ENCODE results near the gene HS6ST1.

Gene HS6ST1

DNA sequence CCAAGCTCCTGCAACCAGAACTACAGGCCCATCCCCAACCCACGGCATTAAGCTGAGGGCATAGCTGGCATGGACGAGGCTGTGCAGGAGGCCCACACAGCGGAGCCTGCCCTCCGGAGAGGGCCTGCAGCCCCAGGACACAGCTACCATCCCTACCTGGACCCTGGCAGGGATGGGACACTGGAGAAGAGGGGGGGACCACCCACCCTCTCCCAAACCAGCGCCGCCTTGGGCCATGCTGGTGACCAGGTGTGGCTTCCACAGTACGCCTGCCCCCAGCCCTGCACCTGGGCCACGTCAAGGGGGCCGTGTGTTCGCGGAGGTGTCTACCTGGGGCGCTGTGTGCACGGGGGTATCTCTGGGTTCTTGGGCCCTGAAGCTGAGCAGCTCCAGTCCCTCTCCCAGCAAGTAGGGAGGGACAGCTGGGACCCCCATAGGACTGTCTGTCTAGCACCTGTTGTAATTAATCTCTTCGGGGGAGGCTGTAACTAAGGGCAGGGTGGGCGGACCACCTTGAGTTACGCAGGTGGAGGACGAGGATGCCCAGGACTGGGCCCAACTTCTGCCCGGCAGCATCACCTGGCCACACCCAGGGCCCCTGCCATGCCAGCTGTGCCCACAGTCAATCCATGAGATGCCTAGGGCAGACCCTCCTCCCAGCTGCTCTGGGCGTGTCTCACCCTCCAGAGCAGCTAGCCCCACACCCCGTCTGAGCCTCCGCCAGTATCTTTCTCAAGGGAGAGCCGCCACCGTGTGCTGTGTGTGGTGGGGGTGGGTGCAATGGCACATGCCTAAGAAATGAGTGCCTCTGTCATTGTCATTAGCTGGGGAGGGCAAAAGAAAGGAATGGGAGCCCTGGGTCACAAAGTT is 18.3 kb downstream of the HS6ST1 start:
- H3K4me3 ChIP-seq (ENCODE audit: low read depth, low read length): no peak overlapping the region
- TF ChIP-seq, protein P1, sequence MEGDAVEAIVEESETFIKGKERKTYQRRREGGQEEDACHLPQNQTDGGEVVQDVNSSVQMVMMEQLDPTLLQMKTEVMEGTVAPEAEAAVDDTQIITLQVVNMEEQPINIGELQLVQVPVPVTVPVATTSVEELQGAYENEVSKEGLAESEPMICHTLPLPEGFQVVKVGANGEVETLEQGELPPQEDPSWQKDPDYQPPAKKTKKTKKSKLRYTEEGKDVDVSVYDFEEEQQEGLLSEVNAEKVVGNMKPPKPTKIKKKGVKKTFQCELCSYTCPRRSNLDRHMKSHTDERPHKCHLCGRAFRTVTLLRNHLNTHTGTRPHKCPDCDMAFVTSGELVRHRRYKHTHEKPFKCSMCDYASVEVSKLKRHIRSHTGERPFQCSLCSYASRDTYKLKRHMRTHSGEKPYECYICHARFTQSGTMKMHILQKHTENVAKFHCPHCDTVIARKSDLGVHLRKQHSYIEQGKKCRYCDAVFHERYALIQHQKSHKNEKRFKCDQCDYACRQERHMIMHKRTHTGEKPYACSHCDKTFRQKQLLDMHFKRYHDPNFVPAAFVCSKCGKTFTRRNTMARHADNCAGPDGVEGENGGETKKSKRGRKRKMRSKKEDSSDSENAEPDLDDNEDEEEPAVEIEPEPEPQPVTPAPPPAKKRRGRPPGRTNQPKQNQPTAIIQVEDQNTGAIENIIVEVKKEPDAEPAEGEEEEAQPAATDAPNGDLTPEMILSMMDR (IDR thresholded peaks at IDR 0.05; ENCODE audit: low read depth, low read length): no peak

DNA sequence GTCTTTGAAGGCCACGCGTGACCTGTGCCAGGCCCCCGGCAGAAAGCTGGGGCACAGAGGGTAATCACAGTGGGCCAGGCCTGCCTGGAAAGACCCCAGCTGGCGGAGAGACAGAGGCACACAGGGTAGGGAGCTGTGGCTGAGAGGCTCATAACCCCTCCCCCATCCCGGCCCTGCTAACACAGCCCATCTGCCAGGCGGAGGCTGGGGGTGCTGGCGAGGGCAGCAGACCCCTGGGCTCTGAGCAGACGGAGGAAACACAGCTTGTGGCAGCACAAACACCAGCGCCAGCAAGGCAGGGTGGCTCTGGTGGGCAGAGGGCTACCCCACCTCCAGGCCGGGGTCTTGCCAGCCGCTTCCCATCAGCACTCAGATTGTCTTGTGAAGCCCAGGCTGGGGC is 19.0 kb downstream of the HS6ST1 start:
- TF ChIP-seq, protein P1 (IDR thresholded peaks at IDR 0.05; ENCODE audit: low read depth, low read length): no peak
- H3K4me3 ChIP-seq (ENCODE audit: low read depth, low read length): no peak overlapping the region

DNA sequence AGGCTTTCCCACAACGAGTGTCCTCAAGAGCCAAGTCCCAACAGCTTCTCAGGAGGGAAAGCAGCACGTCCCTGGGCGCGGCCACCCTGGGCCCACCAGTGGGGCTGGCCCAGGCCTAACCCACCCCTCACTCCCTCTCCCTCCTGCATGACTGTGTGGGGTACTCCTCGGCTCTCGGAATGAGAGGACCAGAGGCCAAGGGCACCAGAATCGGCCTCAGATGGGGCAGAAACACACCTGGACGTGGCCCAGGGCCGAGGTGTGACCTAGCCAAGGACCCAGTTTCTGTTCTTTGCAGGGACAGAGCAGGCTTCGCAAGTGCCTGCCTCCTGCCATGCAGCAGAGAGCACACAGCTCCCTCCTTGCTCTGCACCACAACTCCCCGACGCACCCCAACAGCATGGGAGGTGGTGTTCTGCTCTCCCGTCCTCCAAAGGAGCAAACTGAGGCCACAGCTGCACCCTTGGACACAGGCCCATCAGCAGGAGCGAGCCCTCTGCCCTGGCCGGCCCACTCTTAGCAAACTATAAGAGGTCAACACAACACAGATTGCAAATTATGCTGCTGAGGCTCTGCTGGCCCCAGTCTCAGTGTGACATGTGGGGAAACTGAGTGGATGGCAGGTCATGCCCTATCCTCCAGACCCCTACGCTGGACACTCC is 19.7 kb downstream of the HS6ST1 start:
- TF ChIP-seq, protein P1 (IDR thresholded peaks at IDR 0.05; ENCODE audit: low read depth, low read length): no peak

DNA sequence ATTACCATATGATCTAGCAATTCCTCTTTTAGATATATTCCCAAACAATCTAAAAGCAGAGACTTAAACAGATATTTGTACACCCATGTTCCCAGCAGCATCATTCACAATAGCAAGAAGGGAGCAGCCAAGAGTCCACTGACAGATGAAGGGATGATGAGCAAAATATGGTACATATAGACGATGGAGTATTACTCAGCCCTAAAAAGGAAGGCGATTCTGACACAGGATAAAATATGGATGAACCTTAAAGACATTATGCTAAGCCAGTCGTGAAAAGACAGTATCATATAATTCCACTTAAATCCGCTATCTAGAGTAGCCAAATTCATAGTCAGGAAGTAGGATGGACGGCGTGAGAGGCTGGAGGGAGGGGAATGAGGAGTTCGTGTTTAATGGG is 20.4 kb downstream of the HS6ST1 start:
- no peak overlapping the region for H3K4me3 ChIP-seq (ENCODE audit: low read depth, low read length)
- TF ChIP-seq, protein P1 (IDR thresholded peaks at IDR 0.05; ENCODE audit: low read depth, low read length): no peak

More for the DNA sequence above, 19.7 kb downstream of the HS6ST1 start:
- no peak overlapping the region for H3K4me3 ChIP-seq (ENCODE audit: low read depth, low read length)

DNA sequence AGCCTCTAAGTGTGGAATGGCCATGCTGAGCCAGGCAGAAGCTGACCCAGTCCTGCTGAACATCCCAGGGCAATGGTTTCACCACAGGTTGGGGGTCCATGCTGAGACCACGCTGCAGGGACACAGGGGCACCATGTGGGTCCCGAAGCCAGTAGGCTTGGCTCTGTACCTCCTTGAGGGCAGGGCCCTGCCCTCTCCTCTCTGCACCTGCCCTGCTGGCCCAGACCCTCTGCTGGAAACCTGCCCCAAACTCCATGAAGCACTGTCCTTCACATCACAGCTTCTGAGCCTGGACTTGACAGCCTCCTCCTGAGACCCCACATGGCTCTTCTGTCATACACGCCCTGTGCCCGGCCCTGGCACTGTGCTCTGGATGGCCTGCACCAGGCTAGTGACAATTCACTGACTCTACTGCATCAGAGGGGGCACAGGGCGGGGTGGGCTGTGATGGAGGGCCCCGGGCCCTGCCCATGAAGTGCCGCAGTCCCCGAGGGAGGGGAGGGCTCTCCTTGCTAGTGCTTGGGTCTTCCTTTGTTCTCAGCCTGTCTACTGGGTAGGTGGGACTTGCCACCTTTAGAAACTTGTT is 24.7 kb downstream of the HS6ST1 start:
- no peak overlapping the region for H3K4me3 ChIP-seq (ENCODE audit: low read depth, low read length)
- TF ChIP-seq, protein P1 (IDR thresholded peaks at IDR 0.05; ENCODE audit: low read depth, low read length): no peak

DNA sequence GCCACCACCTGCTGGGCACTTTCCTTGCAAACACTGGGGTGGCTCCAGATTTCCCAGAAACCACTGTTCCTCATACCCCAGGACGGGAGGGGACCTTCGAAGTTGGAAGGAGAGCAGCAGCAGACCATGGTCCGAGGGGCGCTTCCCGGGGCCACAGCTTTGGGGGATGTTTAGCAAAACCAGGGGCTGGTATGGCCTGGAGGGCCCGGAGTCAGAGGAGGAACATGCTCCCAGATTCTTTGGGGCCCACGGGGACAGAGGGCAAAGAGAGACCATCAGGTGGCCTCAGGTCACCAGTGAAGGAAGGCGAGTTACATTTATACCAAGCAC is 25.3 kb downstream of the HS6ST1 start:
- H3K4me3 ChIP-seq (ENCODE audit: low read depth, low read length): no peak overlapping the region
- TF ChIP-seq, protein P1 (IDR thresholded peaks at IDR 0.05; ENCODE audit: low read depth, low read length): no peak

All from WI38 (cell line).